HepG2 (cell line): ENCODE results near the gene MAT2A. TPM values are rescaled to one million over a fixed set of nuclear protein-coding genes. Genes with fewer than 3 reads are reported as not detected.

Source experiments
- CREBL2 ChIP-seq: sonication (generic); formaldehyde crosslinking; IDR thresholded peaks from 2 replicates; pipeline ENCODE4 v1.8.1; 2023; ENCODE audit warnings: missing genetic modification reagents, mild to moderate bottlenecking, borderline replicate concordance
- HBP1 ChIP-seq: IDR thresholded peaks from 2 replicates; pipeline ENCODE4 v1.6.1; 2016; ENCODE audit warnings: low read depth, control low read depth
- HCFC1 ChIP-seq: fragments of 150-350 bp; IDR thresholded peaks from 2 replicates; pipeline ENCODE4 v1.6.1; 2014; ENCODE audit warnings: low read depth, low read length
- HNF4A ChIP-seq: sonication (generic); formaldehyde crosslinking; IDR thresholded peaks from 2 replicates; pipeline ENCODE4 v1.4.0; 2020; ENCODE audit warnings: missing genetic modification reagents
- RNF2 ChIP-seq: fragments of 450-650 bp; conservative IDR thresholded peaks from 2 replicates; pipeline ENCODE4 v1.6.1; 2016; ENCODE audit warnings: low read depth
- STAT5B ChIP-seq: sonication (generic); formaldehyde crosslinking; IDR thresholded peaks from 2 replicates; pipeline ENCODE4 v1.4.0; 2020; ENCODE audit warnings: missing genetic modification reagents
- THRA ChIP-seq: sonication (generic); formaldehyde crosslinking; IDR thresholded peaks from 2 replicates; pipeline ENCODE4 v1.4.0; 2020; ENCODE audit warnings: missing genetic modification reagents, borderline replicate concordance
- ZNF275 ChIP-seq: sonication (generic); formaldehyde crosslinking; IDR thresholded peaks from 2 replicates; pipeline ENCODE4 v1.8.0; 2022; ENCODE audit warnings: missing genetic modification reagents, mild to moderate bottlenecking, inconsistent platforms, borderline replicate concordance
- ZNF296 ChIP-seq: sonication (generic); formaldehyde crosslinking; conservative IDR thresholded peaks from 2 replicates; pipeline ENCODE4 v1.5.0; 2020; ENCODE audit warnings: mild to moderate bottlenecking, missing genetic modification reagents
- ZNF7 ChIP-seq: IDR thresholded peaks from 2 replicates; pipeline ENCODE4 v1.6.1; 2016; ENCODE audit warnings: missing biosample characterization, missing genetic modification reagents
- ZNF737 ChIP-seq: sonication (generic); formaldehyde crosslinking; IDR thresholded peaks from 2 replicates; pipeline ENCODE4 v1.5.0; 2020; ENCODE audit warnings: missing genetic modification reagents, mild to moderate bottlenecking, borderline replicate concordance
- ZSCAN30 ChIP-seq: sonication (generic); formaldehyde crosslinking; IDR thresholded peaks from 2 replicates; pipeline ENCODE4 v1.5.0; 2020; ENCODE audit warnings: mild to moderate bottlenecking, missing genetic modification reagents
- ZUFSP ChIP-seq: sonication (generic); formaldehyde crosslinking; IDR thresholded peaks from 2 replicates; pipeline ENCODE4 v1.9.0; 2021; ENCODE audit warnings: missing genetic modification reagents, mild to moderate bottlenecking, borderline replicate concordance
- polyA plus RNA-seq, 8 experiments: library from polyadenylated mRNA; depleted of rRNA in 3 of 8; stranded (reverse) in 7 of 8; unstranded in 1 of 8; fragments of >200 nt; fragmentation: Illumina TruSeq in 4 of 8; extraction: Trizol in 4 of 8; gene quantifications; 2 replicates each; pipeline versions ENCODE4 v1.2.1 to v1.2.3, GENCODE V29; 2011 to 2016; ENCODE audit warnings: low read depth in 4 of 8, missing spikeins in 1 of 8, mixed read lengths in 1 of 8; ENCODE audit not compliant: insufficient read depth in 1 of 8
- total RNA-seq, 5 experiments: library from RNA; depleted of rRNA; stranded (reverse); fragments of >200 nt; fragmentation: Illumina TruSeq; extraction: Trizol; gene quantifications; 2 replicates each; pipeline ENCODE4 v1.2.3, GENCODE V29; 2016; ENCODE audit warnings: low read depth in 1 of 5
- TF ChIP-seq, protein P1 (sequence below): sonication (generic); formaldehyde crosslinking; IDR thresholded peaks from 2 replicates; pipeline ENCODE4 v1.8.1; 2022; ENCODE audit warnings: mild to moderate bottlenecking, missing genetic modification reagents
- TF ChIP-seq, protein P2 (sequence below): sonication (generic); formaldehyde crosslinking; IDR thresholded peaks from 2 replicates; pipeline ENCODE4 v1.4.0; 2020; ENCODE audit warnings: mild to moderate bottlenecking, missing genetic modification reagents

MAT2A gene
- total and polyA plus RNA-seq, 2 of the 13 experiments (the other 11 are each of a cell fraction or from before 2014, with no cell fraction given), result 155 to 331 TPM

GRCh38 chr2:85593023-85593422, 54.1 kb downstream of the MAT2A start (continued):
- TF ChIP-seq, protein P1, sequence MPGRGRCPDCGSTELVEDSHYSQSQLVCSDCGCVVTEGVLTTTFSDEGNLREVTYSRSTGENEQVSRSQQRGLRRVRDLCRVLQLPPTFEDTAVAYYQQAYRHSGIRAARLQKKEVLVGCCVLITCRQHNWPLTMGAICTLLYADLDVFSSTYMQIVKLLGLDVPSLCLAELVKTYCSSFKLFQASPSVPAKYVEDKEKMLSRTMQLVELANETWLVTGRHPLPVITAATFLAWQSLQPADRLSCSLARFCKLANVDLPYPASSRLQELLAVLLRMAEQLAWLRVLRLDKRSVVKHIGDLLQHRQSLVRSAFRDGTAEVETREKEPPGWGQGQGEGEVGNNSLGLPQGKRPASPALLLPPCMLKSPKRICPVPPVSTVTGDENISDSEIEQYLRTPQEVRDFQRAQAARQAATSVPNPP, result no peak
- TF ChIP-seq CREBL2 (no peak), STAT5B (CRISPR knock-in tag) (no peak), HBP1 (no peak), HNF4A (CRISPR knock-in tag) (peak; percentile 85), ZNF296 (no peak), ZNF7 (no peak), ZUFSP (no peak), RNF2 (no peak), ZSCAN30 (no peak), ZNF275 (CRISPR knock-in tag) (no peak), THRA (CRISPR knock-in tag) (no peak), HCFC1 (no peak), ZNF737 (no peak)
- TF ChIP-seq, protein P2, sequence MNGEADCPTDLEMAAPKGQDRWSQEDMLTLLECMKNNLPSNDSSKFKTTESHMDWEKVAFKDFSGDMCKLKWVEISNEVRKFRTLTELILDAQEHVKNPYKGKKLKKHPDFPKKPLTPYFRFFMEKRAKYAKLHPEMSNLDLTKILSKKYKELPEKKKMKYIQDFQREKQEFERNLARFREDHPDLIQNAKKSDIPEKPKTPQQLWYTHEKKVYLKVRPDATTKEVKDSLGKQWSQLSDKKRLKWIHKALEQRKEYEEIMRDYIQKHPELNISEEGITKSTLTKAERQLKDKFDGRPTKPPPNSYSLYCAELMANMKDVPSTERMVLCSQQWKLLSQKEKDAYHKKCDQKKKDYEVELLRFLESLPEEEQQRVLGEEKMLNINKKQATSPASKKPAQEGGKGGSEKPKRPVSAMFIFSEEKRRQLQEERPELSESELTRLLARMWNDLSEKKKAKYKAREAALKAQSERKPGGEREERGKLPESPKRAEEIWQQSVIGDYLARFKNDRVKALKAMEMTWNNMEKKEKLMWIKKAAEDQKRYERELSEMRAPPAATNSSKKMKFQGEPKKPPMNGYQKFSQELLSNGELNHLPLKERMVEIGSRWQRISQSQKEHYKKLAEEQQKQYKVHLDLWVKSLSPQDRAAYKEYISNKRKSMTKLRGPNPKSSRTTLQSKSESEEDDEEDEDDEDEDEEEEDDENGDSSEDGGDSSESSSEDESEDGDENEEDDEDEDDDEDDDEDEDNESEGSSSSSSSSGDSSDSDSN (CRISPR knock-in tag), result no peak
